Measurements from ENCODE around the gene FER1L5.

- TF ChIP-seq CTCF (IDR thresholded peaks at IDR 0.05 in 4 of 5, conservative IDR thresholded peaks at IDR 0.05 in 1 of 5) (no peak), POLR2A (IDR thresholded peaks at IDR 0.05) (no peak)
Observed at GRCh38 chr2:96664366-96664925, 21.9 kb downstream of the FER1L5 start.
